K562 (cell line): Measurements from ENCODE around the gene SLC39A6. TPM values are rescaled to one million over a fixed set of nuclear protein-coding genes. Genes with fewer than 3 reads are reported as not detected.
"Not testable (repeated sequence)": the region's sequence is repeated elsewhere in the genome, so short reads cannot be mapped to it uniquely, and the experiment has no call there.

Experiments
- ATAC-seq: fragments of 200-7000 bp; cut with Tn5 transposase; 3 replicates; pipeline ENCODE4 v1.9.1; 2020; ENCODE audit warnings: moderate library complexity
- BruUV-seq: library from RNA; stranded (reverse); fragments of 400-500 nt; replicated peaks from 2 replicates; lab custom pipeline; 2021; lab: Mats Ljungman, UMichigan
- CTCF ChIA-PET: fragments of 300-600 bp; formaldehyde crosslinking; extraction: SDS; loops from one replicate; lab custom pipeline; 2021; ENCODE audit warnings: low intra/inter-chr PET ratio; lab: Yijun Ruan, JAX
- POLR2A ChIA-PET: fragments of 300-600, 350-650 bp; sonication (Branson Sonifier 250); formaldehyde crosslinking; extraction: SDS; loops from one replicate; lab custom pipeline; 2021; ENCODE audit warnings: antibody characterized with exemption, inconsistent platforms; lab: Yijun Ruan, JAX
- DNase-seq, 4 experiments: peaks; one replicate each; pipeline versions ENCODE4 v3.0.0 to v3.0.0-alpha.2; 2011 to 2018; ENCODE audit warnings: low spot score in 3 of 4, mixed read lengths in 3 of 4; ENCODE audit errors: extremely low read depth in 1 of 4
- FAIRE-seq: peaks from 2 replicates; lab custom pipeline; 2011; peaks lifted over from hg19 to GRCh38; lab: Jason Lieb, UNC
- H2AFZ ChIP-seq: 2 replicates; pipeline ENCODE4 v1.6.0; 2011; ENCODE audit warnings: low read depth, low read length, control low read depth, inconsistent platforms
- H3K27ac ChIP-seq: fragments of 200-600 bp; 3 replicates; pipeline ENCODE4 v1.8.0; 2011; ENCODE audit warnings: low read depth, mild to moderate bottlenecking, control low read depth, inconsistent platforms, low read length, moderate library complexity, mixed read lengths; ENCODE audit errors: extremely low read depth
- H3K27me3 ChIP-seq, 2 experiments: fragments of 300-600 bp in 1 of 2; 2 replicates in 1 of 2; 3 replicates in 1 of 2; pipeline versions ENCODE4 v1.6.0 to v1.8.0; 2011; ENCODE audit warnings: inconsistent platforms in 2 of 2, low read length in 2 of 2, mild to moderate bottlenecking in 1 of 2, mixed read lengths in 1 of 2, moderate library complexity in 1 of 2; ENCODE audit not compliant: control insufficient read depth in 2 of 2, insufficient read depth in 2 of 2
- H3K36me3 ChIP-seq: fragments of 300-600 bp; 3 replicates; pipeline ENCODE4 v1.8.0; 2011; ENCODE audit warnings: mild to moderate bottlenecking, low read length, inconsistent platforms; ENCODE audit not compliant: control insufficient read depth, insufficient read depth
- H3K4me1 ChIP-seq, 2 experiments: fragments of 200-600 bp in 1 of 2; replicated peaks in 1 of 2; 2 replicates in 1 of 2; 3 replicates in 1 of 2; pipeline versions ENCODE4 v1.5.1 to v1.8.0; 2011; ENCODE audit warnings: inconsistent platforms in 2 of 2, low read length in 2 of 2, mild to moderate bottlenecking in 1 of 2, mixed read lengths in 1 of 2, moderate library complexity in 1 of 2; ENCODE audit not compliant: control insufficient read depth in 2 of 2, insufficient read depth in 2 of 2
- H3K4me2 ChIP-seq: 2 replicates; pipeline ENCODE4 v1.6.1; 2011; ENCODE audit warnings: low read length, control low read depth, inconsistent platforms, mixed read lengths; ENCODE audit not compliant: insufficient read depth
- H3K4me3 ChIP-seq: fragments of 200-600 bp; sonication (generic), shearing (Covaris generic); 2 replicates; pipeline ENCODE4 v1.5.1; 2016; ENCODE audit warnings: control low read depth, inconsistent platforms
- H3K79me2 ChIP-seq: fragments of 200-600 bp; 3 replicates; pipeline ENCODE4 v1.8.0; 2011; ENCODE audit warnings: low read length, inconsistent platforms; ENCODE audit not compliant: control insufficient read depth, insufficient read depth
- H3K9ac ChIP-seq, 2 experiments: 2 replicates each; pipeline versions ENCODE4 v1.6.0 to v1.6.1; 2011; ENCODE audit warnings: low read depth in 2 of 2, low read length in 2 of 2, control low read depth in 1 of 2, inconsistent platforms in 1 of 2, mild to moderate bottlenecking in 1 of 2, mixed read lengths in 1 of 2; ENCODE audit not compliant: insufficient read depth in 1 of 2
- H3K9me1 ChIP-seq: one replicate; pipeline ENCODE4 v1.6.0; 2011; ENCODE audit warnings: inconsistent platforms, mild to moderate bottlenecking, low read length, moderate library complexity; ENCODE audit not compliant: control insufficient read depth, insufficient read depth
- H3K9me3 ChIP-seq: replicated peaks from 2 replicates; pipeline ENCODE4 v1.5.1; 2011; ENCODE audit warnings: low read depth, low read length, inconsistent platforms; ENCODE audit not compliant: control insufficient read depth, insufficient read depth
- H4K20me1 ChIP-seq: replicated peaks from 2 replicates; pipeline ENCODE4 v1.6.1; 2011; ENCODE audit warnings: low read length, inconsistent platforms, mixed read lengths; ENCODE audit not compliant: control insufficient read depth, insufficient read depth
- RERE ChIP-seq: sonication (generic); formaldehyde crosslinking; IDR thresholded peaks from 2 replicates; pipeline ENCODE4 v1.8.0; 2023; ENCODE audit warnings: missing genetic modification reagents, mild to moderate bottlenecking, borderline replicate concordance
- WGBS: fragments of 100-300 bp; shearing (Covaris generic); methylation state at CpG from one replicate; pipeline ENCODE4 v1.1.6; 2016; ENCODE audit warnings: low coverage, mixed read lengths; ENCODE audit not compliant: insufficient coverage; ENCODE audit errors: missing lambda C conversion rate; 5-methylcytosine and 5-hydroxymethylcytosine counted together
- in situ Hi-C: fragments of 300-500 bp; cut with MboI; formaldehyde crosslinking; loops from 4 replicates; pipeline ENCODE4 v1.15.0; 2018; ENCODE audit warnings: inconsistent platforms, mixed read lengths
- intact Hi-C: fragments of 100-400 bp; cut with micrococcal nuclease; formaldehyde crosslinking; loops from 2 replicates; pipeline ENCODE4 v1.14.2; 2022
- polyA plus RNA-seq, 8 experiments: library from polyadenylated mRNA; depleted of rRNA in 4 of 8; stranded (reverse) in 5 of 8; unstranded in 3 of 8; fragments of >200 nt; fragmentation: Nextera tagmentation in 2 of 8; fragmentation: Illumina TruSeq in 1 of 8; extraction: Ambion mirVana in 2 of 8; extraction: Trizol in 1 of 8; gene quantifications; 2 replicates each; pipeline versions ENCODE4 v1.2.1 to v1.2.3, GENCODE V29; 2011 to 2014; ENCODE audit warnings: inconsistent platforms in 1 of 8, missing spikeins in 1 of 8
- total RNA-seq, 7 experiments: library from RNA; depleted of rRNA in 6 of 7; stranded (reverse); fragments of >200 nt in 6 of 7; fragmentation: Illumina TruSeq in 2 of 7; extraction: Trizol in 2 of 7; gene quantifications; 2 replicates each; pipeline versions ENCODE4 v1.2.1 to v1.2.3, GENCODE V29; 2011 to 2021; ENCODE audit warnings: low replicate concordance in 1 of 7

Gene SLC39A6
- total and polyA plus RNA-seq, 9 of the 15 experiments (the other 6 are each of a cell fraction or from before 2014, with no cell fraction given), result 5.6 to 23.8 (median 17.4) TPM

- TF ChIP-seq RERE (CRISPR knock-in tag), result no peak
- TF ChIP-seq, all 486 proteins: peak for 0
These were observed 34.7 kb downstream of the SLC39A6 start (continued) for GRCh38 chr18:36094431-36094830.

GRCh38 chr18:36092116-36092515 lies 37.0 kb downstream of the SLC39A6 start:
- H3K9me3 ChIP-seq, H3K9me1 ChIP-seq, FAIRE-seq, ATAC-seq, intact Hi-C loops, DNase-seq, H2AFZ ChIP-seq, H3K27ac ChIP-seq, H3K4me1 ChIP-seq, H3K36me3 ChIP-seq, H3K79me2 ChIP-seq, H3K4me2 ChIP-seq, H3K4me3 ChIP-seq, CTCF ChIA-PET, H4K20me1 ChIP-seq, BruUV-seq, H3K9ac ChIP-seq: not testable (repeated sequence)
- peaks cover 5 to 15% of the 10 kb centered on the region in 2 experiments; a peak in 3 of 5 replicates for H3K27me3 ChIP-seq
- WGBS, result 2% methylated on average over 5 of the region's 5 CpGs
- POLR2A ChIA-PET, result interaction anchor here (0.6 to 0.7 kb wide), 2 partner anchors 100 to 201 kb away, joined by 3 read pairs; no protein-coding TSS in a partner anchor
- in situ Hi-C loops, result loop anchor here (10.0 kb wide), 1 partner anchor 663 kb away; no protein-coding TSS in a partner anchor
